ENCODE results near the gene RRP9. TPM values are rescaled to one million over a fixed set of nuclear protein-coding genes. Genes with fewer than 3 reads are reported as not detected.

RRP9 gene
- total and polyA plus RNA-seq, 2 donors (not counting 1 experiment from before 2014, with no cell fraction given): 16.7 to 21.9 TPM

DNA sequence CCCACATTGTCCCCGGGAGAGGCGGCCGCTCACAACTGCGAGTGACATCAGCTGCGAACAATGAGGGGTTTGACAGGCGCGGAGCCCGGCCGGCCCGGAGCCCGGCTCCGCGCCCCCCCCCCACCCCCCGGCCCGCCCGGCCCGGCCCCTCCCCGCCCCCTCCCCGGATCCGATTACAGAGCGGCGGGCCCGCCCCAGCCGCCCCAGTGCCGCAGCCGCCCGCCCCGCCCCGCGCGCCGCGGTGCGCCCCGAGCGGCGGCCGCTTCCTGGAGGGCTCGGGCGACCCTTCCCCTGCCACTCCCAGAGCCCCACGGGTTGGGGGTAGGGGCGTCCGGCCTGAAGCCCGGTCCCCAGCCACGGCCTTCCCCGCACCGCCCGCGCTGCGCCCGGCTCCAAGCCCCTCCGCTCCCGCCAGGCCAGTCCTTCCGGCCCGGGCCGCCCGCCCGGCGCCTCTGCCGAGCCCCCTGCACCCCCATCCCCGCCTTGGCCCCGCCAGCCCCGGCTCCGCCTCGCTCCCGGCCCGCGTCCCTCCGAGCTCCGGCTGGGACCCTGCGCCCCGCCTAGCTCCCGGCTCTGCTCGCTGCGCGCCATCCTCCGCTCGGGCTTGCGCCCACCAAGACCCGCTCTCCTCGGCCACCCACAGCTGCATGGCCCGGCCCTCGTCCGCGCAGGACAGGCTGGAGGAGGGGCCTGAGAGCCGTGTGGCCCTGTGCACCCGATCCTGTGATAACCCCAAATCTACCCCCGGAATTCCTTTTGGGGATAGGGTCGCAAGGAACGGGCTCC, 25.9 kb upstream of the RRP9 start, which contains the start of gene PCBP4:
Gene PCBP4 (minus strand): TSS at position 71 of the 786 bp plus-strand sequence. CDS start 6,214 bp downstream, outside the sequence.
- peaks cover 23% of the 10 kb centered on the region for H3K4me1 Mint-ChIP-seq
- no peaks in the 10 kb centered on the region for H3K27me3 Mint-ChIP-seq
- Histone ChIP-seq H2AFZ (ENCODE audit: insufficient read depth, low read depth, low read length, poor library complexity, severe bottlenecking) (peak within 1 kb of the TSS; percentile 90), H3K36me3 (replicated peaks in 1 of 2; ENCODE audit: control extremely low read depth in 1 of 2, control insufficient read depth in 1 of 2, extremely low read depth in 1 of 2, insufficient read depth in 2 of 2, low read length in 1 of 2) (peaks cover 0 to 3% of the 10 kb centered on the region in 2 experiments), H3K4me1 (ENCODE audit: control insufficient read depth in 2 of 2, insufficient read depth in 2 of 2, low read length in 2 of 2) (peaks cover 6 to 20% of the 10 kb centered on the region in 2 donors), H3K9me3 (ENCODE audit: control extremely low read depth in 1 of 3, control insufficient read depth in 2 of 3, insufficient read depth in 1 of 3, low read length in 2 of 3) (no peaks in the 10 kb centered on the region), H4K20me1 (ENCODE audit: control insufficient read depth, insufficient read depth, low read length, poor library complexity, severe bottlenecking) (no peaks in the 10 kb centered on the region), H3K79me2 (ENCODE audit: control insufficient read depth, insufficient read depth, low read length) (peaks cover 4% of the 10 kb centered on the region), H3K27me3 (replicated peaks in 1 of 4; ENCODE audit: control extremely low read depth in 1 of 4, control insufficient read depth in 3 of 4, insufficient read depth in 4 of 4, low read length in 3 of 4) (no peaks in the 10 kb centered on the region), H3K27ac (ENCODE audit: low read length in 2 of 2) (peak within 1 kb of the TSS in 1 of 2 donors; percentile 56), H3K4me2 (replicated peaks; ENCODE audit: low read depth, low read length, poor library complexity, severe bottlenecking) (peak within 1 kb of the TSS; percentile 99), H3K9ac (ENCODE audit: low read length) (peak within 1 kb of the TSS; percentile 75), H3K4me3 (ENCODE audit: control extremely low read depth in 1 of 5, extremely low read depth in 1 of 5, insufficient read depth in 1 of 5, low read depth in 2 of 5, low read length in 4 of 5) (peak within 1 kb of the TSS in 4 of 5 experiments; percentile 37 to 74 (median 55))
- TF ChIP-seq EZH2 (IDR thresholded peaks at IDR 0.05; ENCODE audit: borderline replicate concordance, insufficient read depth, low read depth, low read length, poor library complexity, severe bottlenecking): no peak
- TF ChIP-seq, protein P1, sequence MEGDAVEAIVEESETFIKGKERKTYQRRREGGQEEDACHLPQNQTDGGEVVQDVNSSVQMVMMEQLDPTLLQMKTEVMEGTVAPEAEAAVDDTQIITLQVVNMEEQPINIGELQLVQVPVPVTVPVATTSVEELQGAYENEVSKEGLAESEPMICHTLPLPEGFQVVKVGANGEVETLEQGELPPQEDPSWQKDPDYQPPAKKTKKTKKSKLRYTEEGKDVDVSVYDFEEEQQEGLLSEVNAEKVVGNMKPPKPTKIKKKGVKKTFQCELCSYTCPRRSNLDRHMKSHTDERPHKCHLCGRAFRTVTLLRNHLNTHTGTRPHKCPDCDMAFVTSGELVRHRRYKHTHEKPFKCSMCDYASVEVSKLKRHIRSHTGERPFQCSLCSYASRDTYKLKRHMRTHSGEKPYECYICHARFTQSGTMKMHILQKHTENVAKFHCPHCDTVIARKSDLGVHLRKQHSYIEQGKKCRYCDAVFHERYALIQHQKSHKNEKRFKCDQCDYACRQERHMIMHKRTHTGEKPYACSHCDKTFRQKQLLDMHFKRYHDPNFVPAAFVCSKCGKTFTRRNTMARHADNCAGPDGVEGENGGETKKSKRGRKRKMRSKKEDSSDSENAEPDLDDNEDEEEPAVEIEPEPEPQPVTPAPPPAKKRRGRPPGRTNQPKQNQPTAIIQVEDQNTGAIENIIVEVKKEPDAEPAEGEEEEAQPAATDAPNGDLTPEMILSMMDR (IDR thresholded peaks at IDR 0.05): no peak
- H3K4me3 Mint-ChIP-seq: peak within 1 kb of the TSS; percentile 88
- H3K27ac Mint-ChIP-seq: peak within 1 kb of the TSS; percentile 83
- no peaks in the 10 kb centered on the region for H3K9me3 Mint-ChIP-seq (ENCODE audit: insufficient read depth)
- CTCF ChIA-PET: interaction anchor here (0.5 to 2.6 kb wide), 2 partner anchors 11 to 26 kb away, joined by 3 to 14 read pairs; partner anchors contain the start of genes PARP3 and RRP9
- peak; percentile 72 for ATAC-seq (ENCODE audit: low read depth)
- intact Hi-C loops (cut with micrococcal nuclease): no loop called here
- DNase-seq: peak; percentile 54
- WGBS (ENCODE audit: insufficient coverage): under 1% methylated on average over 64 of the region's 90 CpGs
- POLR2A ChIA-PET: interaction anchor here (1.5 kb wide), 1 partner anchor 15 kb away, joined by 4 read pairs; no protein-coding TSS in a partner anchor

Data from B cell (primary cell).